Astrocyte (in vitro differentiated cells and primary cell): ENCODE data around the gene PLCXD3.

ENCODE experiments used
- EZH2 ChIP-seq: IDR thresholded peaks from 2 replicates; pipeline ENCODE4 v1.6.1; 2012; ENCODE audit warnings: mild to moderate bottlenecking, low read length, inconsistent platforms; ENCODE audit not compliant: insufficient read depth
- TF ChIP-seq, protein P1 (sequence below): IDR thresholded peaks from 2 replicates; pipeline ENCODE4 v1.5.1; 2011; ENCODE audit warnings: low read depth, mild to moderate bottlenecking, inconsistent platforms, low read length, moderate library complexity; ENCODE audit not compliant: insufficient read depth

DNA sequence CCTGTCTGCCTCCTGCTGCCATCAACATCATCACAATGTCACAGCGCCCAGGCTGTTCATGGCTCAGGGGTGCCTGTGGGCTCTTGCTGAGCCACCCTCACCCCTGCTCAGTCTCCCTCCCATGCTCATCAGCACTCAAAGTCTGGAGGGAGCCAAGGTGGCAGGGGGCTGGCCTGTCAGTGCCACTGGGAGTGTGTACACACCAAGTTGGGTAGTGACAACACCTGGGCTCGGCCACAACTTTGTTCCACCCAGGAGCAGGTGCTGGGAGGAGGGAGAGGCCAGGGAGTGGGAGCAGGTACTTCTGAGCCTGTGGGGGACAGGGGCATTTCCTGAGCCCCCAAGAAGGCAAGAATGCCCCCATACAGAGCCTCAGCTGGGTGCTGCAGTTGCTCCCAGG lies 219.6 kb downstream of the PLCXD3 start:
- TF ChIP-seq, protein P1, sequence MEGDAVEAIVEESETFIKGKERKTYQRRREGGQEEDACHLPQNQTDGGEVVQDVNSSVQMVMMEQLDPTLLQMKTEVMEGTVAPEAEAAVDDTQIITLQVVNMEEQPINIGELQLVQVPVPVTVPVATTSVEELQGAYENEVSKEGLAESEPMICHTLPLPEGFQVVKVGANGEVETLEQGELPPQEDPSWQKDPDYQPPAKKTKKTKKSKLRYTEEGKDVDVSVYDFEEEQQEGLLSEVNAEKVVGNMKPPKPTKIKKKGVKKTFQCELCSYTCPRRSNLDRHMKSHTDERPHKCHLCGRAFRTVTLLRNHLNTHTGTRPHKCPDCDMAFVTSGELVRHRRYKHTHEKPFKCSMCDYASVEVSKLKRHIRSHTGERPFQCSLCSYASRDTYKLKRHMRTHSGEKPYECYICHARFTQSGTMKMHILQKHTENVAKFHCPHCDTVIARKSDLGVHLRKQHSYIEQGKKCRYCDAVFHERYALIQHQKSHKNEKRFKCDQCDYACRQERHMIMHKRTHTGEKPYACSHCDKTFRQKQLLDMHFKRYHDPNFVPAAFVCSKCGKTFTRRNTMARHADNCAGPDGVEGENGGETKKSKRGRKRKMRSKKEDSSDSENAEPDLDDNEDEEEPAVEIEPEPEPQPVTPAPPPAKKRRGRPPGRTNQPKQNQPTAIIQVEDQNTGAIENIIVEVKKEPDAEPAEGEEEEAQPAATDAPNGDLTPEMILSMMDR = no peak
- no peak for TF ChIP-seq EZH2
